Transverse colon (tissue), 4 donors: ENCODE measurements around the gene OR4Q3.

Experiments
- CTCF ChIP-seq, 5 experiments: fragments of 200-600 bp in 3 of 5; fragments of 450-650 bp in 2 of 5; sonication (generic) in 3 of 5; IDR thresholded peaks; 1 replicate in 2 of 5; 2 replicates in 3 of 5; pipeline ENCODE4 v1.5.1; 2016 to 2017; ENCODE audit warnings: antibody characterized with exemption in 5 of 5, inconsistent platforms in 3 of 5, mild to moderate bottlenecking in 2 of 5, moderate library complexity in 1 of 5
- EP300 ChIP-seq: sonication (generic); formaldehyde crosslinking; IDR thresholded peaks from one replicate; pipeline ENCODE4 v1.6.1; 2017; ENCODE audit warnings: antibody characterized with exemption, low read depth
- POLR2A ChIP-seq: fragments of 450-650 bp; IDR thresholded peaks from one replicate; pipeline ENCODE4 v1.6.1; 2016; ENCODE audit warnings: antibody characterized with exemption, mild to moderate bottlenecking, moderate library complexity
- POLR2AphosphoS5 ChIP-seq, 3 donors: sonication (generic); formaldehyde crosslinking; IDR thresholded peaks; one replicate each; pipeline ENCODE4 v1.6.1; 2016; ENCODE audit warnings: antibody characterized with exemption in 3 of 3

- TF ChIP-seq POLR2A (no peak), CTCF (IDR thresholded peaks at IDR 0.05) (no peak), EP300 (no peak), POLR2AphosphoS5 (IDR thresholded peaks at IDR 0.05) (no peak)
Measured at GRCh38 chr14:19775587-19775986, 32.2 kb downstream of the OR4Q3 start.
